Measurements from ENCODE around the gene TRAF7. TPM values are rescaled to one million over a fixed set of nuclear protein-coding genes. Genes with fewer than 3 reads are reported as not detected.

TRAF7 gene
- total RNA-seq, 2 donors from 2014 or later: 22.7 to 29.3 TPM

DNA sequence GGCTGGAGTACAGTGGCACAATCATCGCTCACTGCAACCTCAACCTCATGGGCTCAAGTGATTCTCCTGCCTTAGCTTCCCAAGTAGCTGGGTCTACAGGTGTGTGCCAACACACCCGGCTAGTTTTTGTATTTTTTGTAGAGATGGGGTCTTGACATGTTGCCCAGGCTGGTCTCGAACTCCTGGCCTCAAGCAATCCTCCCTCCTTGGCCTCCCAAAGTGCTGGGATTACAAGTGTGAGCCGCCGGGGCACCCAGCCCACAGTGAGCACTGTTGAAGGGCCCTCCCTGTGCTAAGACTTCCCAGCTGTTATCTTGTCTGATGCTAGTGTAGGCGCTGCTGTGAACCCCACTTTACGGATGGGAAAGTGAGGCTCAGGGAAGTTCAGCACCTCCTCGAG, 32.8 kb downstream of the TRAF7 start:
- WGBS, 2 donors: 90 to 92% methylated on average over 5 to 8 of the region's 8 CpGs
- no peaks in the 10 kb centered on the region for H3K36me3 ChIP-seq (replicated peaks in 1 of 2; ENCODE audit: insufficient read depth in 1 of 2, low read depth in 2 of 2)
- no peak for ATAC-seq

DNA sequence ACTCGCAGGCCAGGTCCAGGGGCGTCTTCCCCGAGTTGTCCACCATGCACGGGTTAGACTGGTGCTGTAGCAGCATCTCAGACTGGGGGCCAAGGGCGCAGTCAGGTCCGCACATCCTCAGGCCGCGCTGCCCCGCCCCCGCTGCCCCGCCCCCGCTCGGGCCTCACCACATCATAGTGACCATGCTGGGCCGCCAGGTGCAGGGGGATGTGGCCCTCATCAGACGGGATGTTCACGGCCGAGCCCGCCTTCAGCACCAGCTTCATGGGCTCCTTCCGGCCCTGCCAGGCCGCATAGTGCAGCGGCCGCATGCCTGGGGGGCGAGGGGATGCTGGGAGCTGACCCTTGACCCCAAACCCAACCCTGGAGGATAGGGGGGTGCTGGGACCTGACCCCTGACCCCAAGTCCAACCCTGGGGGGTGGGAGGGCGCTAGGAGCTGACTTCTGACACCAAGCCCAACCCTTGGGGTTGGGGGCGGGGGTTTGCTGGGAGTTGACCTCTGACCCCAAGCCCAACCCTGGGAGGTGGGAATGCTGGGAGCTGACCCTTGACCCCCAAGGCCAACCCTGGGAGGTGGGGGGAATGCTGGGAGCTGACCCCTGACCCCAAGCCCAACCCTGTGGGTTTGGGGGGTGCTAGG, 33.8 kb downstream of the TRAF7 start:
- TF ChIP-seq POLR2A (IDR thresholded peaks at IDR 0.05): no peak
- TF ChIP-seq, protein P1, sequence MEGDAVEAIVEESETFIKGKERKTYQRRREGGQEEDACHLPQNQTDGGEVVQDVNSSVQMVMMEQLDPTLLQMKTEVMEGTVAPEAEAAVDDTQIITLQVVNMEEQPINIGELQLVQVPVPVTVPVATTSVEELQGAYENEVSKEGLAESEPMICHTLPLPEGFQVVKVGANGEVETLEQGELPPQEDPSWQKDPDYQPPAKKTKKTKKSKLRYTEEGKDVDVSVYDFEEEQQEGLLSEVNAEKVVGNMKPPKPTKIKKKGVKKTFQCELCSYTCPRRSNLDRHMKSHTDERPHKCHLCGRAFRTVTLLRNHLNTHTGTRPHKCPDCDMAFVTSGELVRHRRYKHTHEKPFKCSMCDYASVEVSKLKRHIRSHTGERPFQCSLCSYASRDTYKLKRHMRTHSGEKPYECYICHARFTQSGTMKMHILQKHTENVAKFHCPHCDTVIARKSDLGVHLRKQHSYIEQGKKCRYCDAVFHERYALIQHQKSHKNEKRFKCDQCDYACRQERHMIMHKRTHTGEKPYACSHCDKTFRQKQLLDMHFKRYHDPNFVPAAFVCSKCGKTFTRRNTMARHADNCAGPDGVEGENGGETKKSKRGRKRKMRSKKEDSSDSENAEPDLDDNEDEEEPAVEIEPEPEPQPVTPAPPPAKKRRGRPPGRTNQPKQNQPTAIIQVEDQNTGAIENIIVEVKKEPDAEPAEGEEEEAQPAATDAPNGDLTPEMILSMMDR (IDR thresholded peaks at IDR 0.05): no peak
- H3K4me3 ChIP-seq: no peak overlapping the region
- no peaks in the 10 kb centered on the region for H3K9me3 ChIP-seq
- WGBS, 2 donors: 96 to 97% methylated on average over 5 to 15 of the region's 25 CpGs
- H3K27me3 ChIP-seq: no peaks in the 10 kb centered on the region
- intact Hi-C loops (cut with DNase I): no loop called here
- H3K36me3 ChIP-seq (replicated peaks in 1 of 2; ENCODE audit: insufficient read depth in 1 of 2, low read depth in 2 of 2): no peaks in the 10 kb centered on the region
- no peak overlapping the region for H3K27ac ChIP-seq
- DNase-seq (no peak), ATAC-seq (no peak)
- no peaks in the 10 kb centered on the region for H3K4me1 ChIP-seq

More for the DNA sequence above, 32.8 kb downstream of the TRAF7 start:
- no peak overlapping the region for H3K4me3 ChIP-seq
- no peaks in the 10 kb centered on the region for H3K9me3 ChIP-seq
- TF ChIP-seq POLR2A (IDR thresholded peaks at IDR 0.05): no peak
- H3K27ac ChIP-seq: no peak overlapping the region
- no peaks in the 10 kb centered on the region for H3K4me1 ChIP-seq
- intact Hi-C loops (cut with DNase I): no loop called here
- no peaks in the 10 kb centered on the region for H3K27me3 ChIP-seq
- no peak for DNase-seq

DNA sequence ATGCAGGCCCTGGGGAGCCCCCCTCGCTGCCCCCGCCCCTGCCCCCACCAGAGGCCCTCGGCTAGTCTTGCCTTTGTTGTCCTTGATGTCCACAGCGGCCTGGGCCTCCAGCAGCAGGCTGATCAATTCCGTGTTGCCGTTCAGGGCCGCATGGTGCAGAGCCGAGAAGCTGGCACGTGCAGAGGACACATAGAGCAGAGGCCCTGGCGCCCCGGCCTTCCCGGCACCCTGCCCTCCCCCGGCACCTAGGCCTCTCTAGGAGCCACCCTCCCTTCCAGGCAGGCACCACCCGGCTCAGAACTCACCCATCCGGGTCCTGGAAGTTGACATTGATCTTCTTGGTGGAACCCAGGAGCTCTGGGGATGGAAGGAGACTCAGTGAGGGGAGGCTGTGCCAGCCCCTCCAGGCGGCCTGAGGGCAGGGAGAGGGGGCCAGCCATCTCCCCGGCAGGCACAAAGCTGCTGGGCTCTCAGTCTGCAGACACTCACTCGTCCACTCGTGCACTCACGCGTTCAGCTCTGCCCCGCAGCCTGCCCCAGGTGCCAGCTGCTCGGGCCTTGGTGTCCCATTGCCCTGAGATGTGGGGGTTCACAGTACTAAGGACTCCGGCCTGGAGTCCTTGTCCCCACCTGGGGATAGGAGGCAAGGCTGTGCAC, 34.5 kb downstream of the TRAF7 start:
- no peaks in the 10 kb centered on the region for H3K9me3 ChIP-seq
- intact Hi-C loops (cut with DNase I): no loop called here
- ATAC-seq (no peak), DNase-seq (no peak)
- H3K27ac ChIP-seq: no peak overlapping the region
- H3K4me1 ChIP-seq: peaks cover 3% of the 10 kb centered on the region
- H3K27me3 ChIP-seq: no peaks in the 10 kb centered on the region
- no peaks in the 10 kb centered on the region for H3K36me3 ChIP-seq (replicated peaks in 1 of 2; ENCODE audit: insufficient read depth in 1 of 2, low read depth in 2 of 2)
- no peak overlapping the region for H3K4me3 ChIP-seq
- WGBS, 2 donors: 78 to 87% methylated on average over 9 to 24 of the region's 24 CpGs
- no peak for TF ChIP-seq POLR2A (IDR thresholded peaks at IDR 0.05)
- TF ChIP-seq, protein P1 (IDR thresholded peaks at IDR 0.05): no peak

DNA sequence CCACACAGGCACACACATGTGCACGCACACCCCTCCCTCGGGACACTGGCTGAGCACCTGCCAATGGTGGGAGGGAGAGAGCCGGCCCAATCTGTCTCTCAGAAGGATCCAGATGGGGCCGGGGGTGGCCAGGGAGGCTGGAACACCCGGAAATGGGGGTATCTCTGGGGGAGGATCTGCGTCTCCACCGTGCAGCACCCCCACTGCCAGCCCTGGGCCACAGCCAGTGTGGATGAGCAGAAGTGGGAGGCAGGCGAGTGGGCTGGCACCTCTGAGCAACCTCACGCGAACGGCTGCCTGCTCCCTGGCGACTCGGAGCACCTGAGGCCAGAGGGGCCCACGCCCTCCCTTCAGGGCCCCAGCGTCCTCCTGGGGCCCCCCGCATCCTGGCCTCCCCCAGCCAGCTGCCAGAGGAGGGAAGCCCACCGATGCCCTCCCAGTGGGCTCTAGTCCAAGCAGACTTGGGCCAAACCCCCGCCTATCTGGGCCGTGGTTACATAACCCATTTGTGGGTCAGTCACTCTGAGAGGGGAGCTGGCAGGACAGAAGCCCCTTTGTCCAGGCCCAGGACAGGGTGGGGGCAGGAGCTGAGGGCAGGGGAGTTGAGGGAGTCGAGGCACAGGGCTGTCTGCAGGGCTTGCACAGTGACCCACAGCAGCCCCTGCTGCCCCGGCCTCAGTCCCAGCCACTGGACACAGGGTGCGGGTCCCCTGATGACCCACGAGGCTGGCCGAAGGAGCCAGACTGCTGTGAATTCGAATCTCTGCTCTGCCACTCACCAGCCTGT, 35.3 kb downstream of the TRAF7 start:
- 67 to 78% methylated on average over 6 to 21 of the region's 25 CpGs for WGBS, 2 donors
- Histone ChIP-seq H3K36me3 (replicated peaks in 1 of 2; ENCODE audit: insufficient read depth in 1 of 2, low read depth in 2 of 2) (no peaks in the 10 kb centered on the region), H3K4me1 (peaks cover 10% of the 10 kb centered on the region), H3K27me3 (no peaks in the 10 kb centered on the region), H3K27ac (no peak overlapping the region), H3K9me3 (no peaks in the 10 kb centered on the region), H3K4me3 (no peak overlapping the region)
- DNase-seq (no peak), ATAC-seq (no peak)
- intact Hi-C loops (cut with DNase I): no loop called here
- TF ChIP-seq POLR2A (IDR thresholded peaks at IDR 0.05): no peak
- TF ChIP-seq, protein P1 (IDR thresholded peaks at IDR 0.05): no peak

DNA sequence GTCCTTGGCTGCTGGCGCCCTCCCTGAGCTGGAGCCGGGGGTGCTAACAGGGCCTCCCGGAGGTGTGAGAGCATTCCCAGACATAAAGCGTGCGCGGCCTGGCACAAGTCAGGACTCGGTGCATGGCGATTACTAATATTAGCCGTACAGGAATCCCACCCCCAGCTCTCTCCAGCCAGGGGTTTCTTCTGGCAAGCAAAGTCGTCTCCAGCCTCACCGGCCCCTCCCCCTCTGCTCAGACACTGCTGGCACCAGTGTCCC, 35.8 kb downstream of the TRAF7 start:
- Histone ChIP-seq H3K27ac (no peak overlapping the region), H3K27me3 (no peaks in the 10 kb centered on the region), H3K4me3 (no peak overlapping the region), H3K9me3 (no peaks in the 10 kb centered on the region), H3K4me1 (peaks cover 13% of the 10 kb centered on the region), H3K36me3 (replicated peaks in 1 of 2; ENCODE audit: insufficient read depth in 1 of 2, low read depth in 2 of 2) (no peaks in the 10 kb centered on the region)
- DNase-seq (no peak), ATAC-seq (no peak)
- TF ChIP-seq, protein P1 (IDR thresholded peaks at IDR 0.05): no peak
- no peak for TF ChIP-seq POLR2A (IDR thresholded peaks at IDR 0.05)
- WGBS, 2 donors: 80 to 84% methylated on average over 4 to 11 of the region's 11 CpGs
- intact Hi-C loops (cut with DNase I): no loop called here

All from body of pancreas (tissue), 4 donors.